WERI-Rb-1 (cell line): Measurements from ENCODE around the gene DHCR24.

Source experiments
- DNase-seq: peaks from one replicate; pipeline ENCODE4 v3.0.0-alpha.2; 2020
- H3K27ac ChIP-seq: fragments of 250-450 bp; sonication (Bioruptor Pico); 2 replicates; pipeline ENCODE4 v1.5.1; 2020; ENCODE audit warnings: mild to moderate bottlenecking, moderate library complexity
- H3K27me3 ChIP-seq: fragments of 250-450 bp; sonication (Bioruptor Pico); 2 replicates; pipeline ENCODE4 v1.5.1; 2021; ENCODE audit warnings: mild to moderate bottlenecking, low read depth, moderate library complexity; ENCODE audit not compliant: insufficient read depth, severe bottlenecking
- H3K36me3 ChIP-seq: fragments of 250-450 bp; sonication (Bioruptor Pico); 2 replicates; pipeline ENCODE4 v1.5.1; 2020; ENCODE audit warnings: mild to moderate bottlenecking, moderate library complexity
- H3K4me3 ChIP-seq: 2 replicates; pipeline ENCODE4 v1.5.1; 2011; ENCODE audit warnings: low read depth, mild to moderate bottlenecking, control low read depth, low read length
- H3K9me3 ChIP-seq: fragments of 250-450 bp; sonication (Bioruptor Pico); 2 replicates; pipeline ENCODE4 v1.5.1; 2021; ENCODE audit warnings: mild to moderate bottlenecking, moderate library complexity; ENCODE audit not compliant: severe bottlenecking
- TF ChIP-seq, protein P1 (sequence below): IDR thresholded peaks from 2 replicates; pipeline ENCODE4 v1.5.1; 2011; ENCODE audit warnings: low read depth, mild to moderate bottlenecking, control low read depth, inconsistent platforms, low read length

DHCR24 gene

DNA sequence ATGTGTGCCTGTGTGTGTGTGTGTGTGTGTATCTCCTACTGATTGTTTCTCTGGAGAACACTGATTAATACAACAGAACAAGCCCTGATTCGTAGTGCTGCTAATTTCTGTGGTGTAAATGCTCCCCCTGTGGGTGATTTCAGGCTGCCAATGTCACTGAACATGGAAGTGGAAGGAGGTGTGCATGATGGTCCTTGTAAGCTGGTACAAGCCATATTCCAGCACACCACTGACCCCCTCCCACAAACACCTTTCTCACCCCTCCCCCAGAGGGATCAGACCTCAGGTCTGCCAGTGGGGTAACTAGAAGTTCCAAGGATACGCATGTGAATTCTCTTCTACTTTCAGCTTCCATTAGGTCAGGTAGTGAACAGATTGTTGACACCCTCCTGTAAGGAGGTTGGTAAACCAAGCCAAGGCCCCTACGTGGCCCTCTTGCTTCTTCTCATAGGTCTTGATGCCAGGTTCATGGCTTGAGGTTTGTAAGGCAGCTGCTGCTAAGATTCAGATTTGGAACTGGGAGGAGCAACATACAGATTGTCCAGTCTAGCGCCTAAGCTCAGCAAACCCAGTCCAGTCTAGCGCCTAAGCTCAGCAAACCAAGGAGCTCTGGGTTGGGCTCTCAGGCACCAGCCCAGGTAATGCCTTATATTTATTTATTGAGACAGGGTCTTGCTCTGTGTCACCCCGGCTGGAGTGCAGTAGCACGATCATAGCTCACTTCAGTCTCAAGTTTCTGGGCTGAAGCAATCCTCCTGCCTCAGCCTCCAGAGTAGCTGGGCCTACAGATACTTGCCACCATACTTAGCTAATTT lies 38.7 kb downstream of the DHCR24 start:
- H3K27ac ChIP-seq = no peak overlapping the region
- TF ChIP-seq, protein P1, sequence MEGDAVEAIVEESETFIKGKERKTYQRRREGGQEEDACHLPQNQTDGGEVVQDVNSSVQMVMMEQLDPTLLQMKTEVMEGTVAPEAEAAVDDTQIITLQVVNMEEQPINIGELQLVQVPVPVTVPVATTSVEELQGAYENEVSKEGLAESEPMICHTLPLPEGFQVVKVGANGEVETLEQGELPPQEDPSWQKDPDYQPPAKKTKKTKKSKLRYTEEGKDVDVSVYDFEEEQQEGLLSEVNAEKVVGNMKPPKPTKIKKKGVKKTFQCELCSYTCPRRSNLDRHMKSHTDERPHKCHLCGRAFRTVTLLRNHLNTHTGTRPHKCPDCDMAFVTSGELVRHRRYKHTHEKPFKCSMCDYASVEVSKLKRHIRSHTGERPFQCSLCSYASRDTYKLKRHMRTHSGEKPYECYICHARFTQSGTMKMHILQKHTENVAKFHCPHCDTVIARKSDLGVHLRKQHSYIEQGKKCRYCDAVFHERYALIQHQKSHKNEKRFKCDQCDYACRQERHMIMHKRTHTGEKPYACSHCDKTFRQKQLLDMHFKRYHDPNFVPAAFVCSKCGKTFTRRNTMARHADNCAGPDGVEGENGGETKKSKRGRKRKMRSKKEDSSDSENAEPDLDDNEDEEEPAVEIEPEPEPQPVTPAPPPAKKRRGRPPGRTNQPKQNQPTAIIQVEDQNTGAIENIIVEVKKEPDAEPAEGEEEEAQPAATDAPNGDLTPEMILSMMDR = no peak
- no peak for DNase-seq
- no peaks in the 10 kb centered on the region for H3K27me3 ChIP-seq
- no peak overlapping the region for H3K4me3 ChIP-seq
- H3K36me3 ChIP-seq = peaks cover 34% of the 10 kb centered on the region
- no peaks in the 10 kb centered on the region for H3K9me3 ChIP-seq

DNA sequence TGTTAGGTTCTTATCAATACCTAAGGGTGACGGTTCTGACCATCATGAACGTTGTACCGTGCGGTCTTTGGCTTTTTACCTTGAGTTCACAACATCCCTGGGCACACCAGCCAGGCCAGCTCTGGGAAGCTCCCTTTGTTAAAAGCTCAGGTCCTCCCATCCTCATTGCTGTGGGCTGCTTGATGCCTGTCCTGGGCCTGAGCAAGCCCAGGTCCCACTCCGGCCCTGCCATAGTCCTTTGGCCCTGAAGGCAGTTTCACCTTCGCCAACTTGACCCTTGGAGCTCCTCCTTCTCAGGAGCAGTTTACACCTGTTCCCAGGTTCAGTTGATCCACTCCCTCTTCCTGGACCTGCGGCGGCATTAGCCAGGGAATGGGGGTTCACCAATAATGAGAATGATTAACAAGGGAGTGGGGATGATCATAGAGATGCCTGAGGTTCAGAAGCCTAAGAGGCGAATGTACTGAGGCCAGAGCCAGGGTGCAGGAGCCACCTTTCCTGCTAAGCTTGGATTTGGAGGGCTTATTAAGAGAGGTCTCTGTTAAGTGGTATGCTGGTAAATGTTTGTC lies 40.2 kb downstream of the DHCR24 start:
- Histone ChIP-seq H3K27ac (no peak overlapping the region), H3K9me3 (no peaks in the 10 kb centered on the region), H3K27me3 (no peaks in the 10 kb centered on the region), H3K36me3 (peaks cover 18% of the 10 kb centered on the region), H3K4me3 (no peak overlapping the region)
- TF ChIP-seq, protein P1 = no peak
- no peak for DNase-seq

DNA sequence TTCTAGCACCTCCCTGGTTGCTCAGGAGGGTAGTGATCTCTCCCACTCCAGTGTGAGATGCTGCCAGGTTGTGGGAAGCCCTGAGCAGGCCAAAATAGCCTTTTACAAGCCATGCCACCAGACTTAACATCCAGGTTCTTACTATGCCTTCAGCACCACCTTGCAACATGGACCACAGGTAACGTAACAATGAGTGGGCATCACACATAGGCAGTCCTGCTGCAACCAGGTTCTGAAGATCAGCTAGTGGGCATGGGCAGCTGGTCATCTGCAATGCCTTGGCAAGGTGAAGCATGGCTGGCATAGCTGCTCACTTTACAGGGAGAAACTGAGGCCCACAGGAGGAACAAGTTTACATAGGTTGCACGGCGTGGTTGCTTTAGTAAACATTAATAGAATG lies 40.7 kb downstream of the DHCR24 start:
- Histone ChIP-seq H3K27ac (no peak overlapping the region), H3K9me3 (no peaks in the 10 kb centered on the region), H3K27me3 (no peaks in the 10 kb centered on the region), H3K4me3 (no peak overlapping the region), H3K36me3 (peaks cover 13% of the 10 kb centered on the region)
- DNase-seq = no peak
- TF ChIP-seq, protein P1 = no peak

DNA sequence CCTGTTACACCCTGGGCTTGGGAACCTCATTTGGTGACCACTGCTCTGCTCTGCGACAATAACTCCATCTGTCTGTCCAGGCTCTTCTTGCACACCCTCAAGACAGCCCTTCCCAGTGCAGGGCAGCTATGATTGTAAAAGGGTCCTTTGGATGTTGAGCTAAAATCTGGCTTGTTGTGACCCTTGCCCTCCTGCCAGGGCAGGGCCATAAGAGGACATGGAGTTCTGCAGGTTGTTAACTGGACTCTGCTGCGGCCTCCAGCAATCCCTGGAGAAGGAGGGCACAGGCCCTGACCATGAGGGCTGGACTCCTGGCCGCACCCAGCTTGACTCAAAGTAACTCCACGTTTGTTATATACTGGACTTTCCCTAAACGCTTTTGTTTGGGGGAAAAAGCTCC lies 41.2 kb downstream of the DHCR24 start:
- no peak overlapping the region for H3K27ac ChIP-seq
- peaks cover 8% of the 10 kb centered on the region for H3K36me3 ChIP-seq
- no peaks in the 10 kb centered on the region for H3K27me3 ChIP-seq
- no peak for DNase-seq
- H3K9me3 ChIP-seq = no peaks in the 10 kb centered on the region
- no peak overlapping the region for H3K4me3 ChIP-seq
- TF ChIP-seq, protein P1 = no peak

DNA sequence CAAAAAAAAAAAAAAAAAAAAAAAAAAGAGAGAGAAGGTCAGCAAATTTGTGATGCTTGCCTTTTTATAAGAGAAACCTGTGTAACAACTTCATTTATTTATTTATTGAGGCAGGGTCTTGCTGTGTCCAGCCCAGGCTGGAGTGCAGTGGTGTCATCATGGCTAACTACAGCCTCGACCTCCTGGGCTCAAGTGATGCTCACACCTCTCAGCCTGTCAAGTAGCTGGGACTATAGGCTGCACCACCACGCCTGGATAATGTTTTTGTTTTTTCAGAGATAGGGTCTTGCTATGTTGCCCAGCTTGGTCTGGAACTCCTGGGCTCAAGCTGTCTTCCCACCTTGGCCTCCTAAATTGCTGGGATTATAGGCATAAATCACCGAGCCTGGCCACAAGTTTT lies 42.4 kb downstream of the DHCR24 start:
- H3K36me3 ChIP-seq = peaks cover 3% of the 10 kb centered on the region
- H3K4me3 ChIP-seq = no peak overlapping the region
- DNase-seq = no peak
- TF ChIP-seq, protein P1 = no peak
- H3K27me3 ChIP-seq = no peaks in the 10 kb centered on the region
- H3K9me3 ChIP-seq = no peaks in the 10 kb centered on the region
- H3K27ac ChIP-seq = no peak overlapping the region
